Sigmoid colon (tissue), 4 donors: ENCODE data around the gene NTRK3.

Experiments
- CTCF ChIP-seq, 4 experiments: fragments of 450-650 bp in 3 of 4; fragments of 200-600 bp in 1 of 4; IDR thresholded peaks; one replicate each; pipeline ENCODE4 v1.5.1; 2016 to 2019; ENCODE audit warnings: antibody characterized with exemption in 4 of 4, mild to moderate bottlenecking in 3 of 4, moderate library complexity in 2 of 4
- EP300 ChIP-seq, 4 donors: sonication (generic); formaldehyde crosslinking; IDR thresholded peaks; one replicate each; pipeline ENCODE4 v1.6.1; 2017; ENCODE audit warnings: antibody characterized with exemption in 4 of 4
- POLR2A ChIP-seq, 2 donors: fragments of 450-650 bp; IDR thresholded peaks; one replicate each; pipeline ENCODE4 v1.6.1; 2016; ENCODE audit warnings: antibody characterized with exemption in 2 of 2, mild to moderate bottlenecking in 2 of 2, moderate library complexity in 2 of 2
- POLR2AphosphoS5 ChIP-seq, 4 donors: sonication (generic); formaldehyde crosslinking; IDR thresholded peaks; one replicate each; pipeline ENCODE4 v1.6.1; 2017; ENCODE audit warnings: antibody characterized with exemption in 4 of 4

GRCh38 chr15:87935583-87935982 is 321.0 kb downstream of the NTRK3 start:
- no peak for TF ChIP-seq CTCF (IDR thresholded peaks at IDR 0.05)
- no peak for TF ChIP-seq POLR2A (IDR thresholded peaks at IDR 0.05)
- no peak for TF ChIP-seq EP300 (IDR thresholded peaks at IDR 0.05)
- TF ChIP-seq POLR2AphosphoS5 (IDR thresholded peaks at IDR 0.05) = no peak
